Inferior parietal cortex (tissue), 1 donor: Measurements from ENCODE around the gene NEFH.

Experiments used
- DNase-seq: peaks from one replicate; pipeline ENCODE4 v3.0.0-alpha.2; 2016; ENCODE audit errors: extremely low spot score

The NEFH gene

DNA sequence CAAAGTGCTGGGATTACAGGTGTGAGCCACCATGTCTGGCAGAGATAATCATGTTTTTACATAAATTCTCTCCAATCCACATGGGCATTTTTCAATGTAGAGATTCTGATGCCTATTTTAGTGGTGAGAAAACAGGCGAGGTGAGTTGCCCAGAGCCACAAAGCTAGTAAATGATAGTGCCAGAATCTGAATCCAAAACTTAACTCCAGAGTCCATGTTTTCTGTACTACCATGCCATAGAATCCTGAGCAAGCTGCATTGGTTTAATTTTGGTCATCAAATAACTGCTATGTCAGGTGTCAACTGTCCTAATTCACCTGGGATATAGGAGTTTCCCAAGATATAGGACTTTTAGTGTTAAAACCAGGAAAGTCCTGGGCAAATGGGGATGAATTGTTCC lies 13.6 kb downstream of the NEFH start:
- DNase-seq: no peak

- no peak for DNase-seq
These were observed 19.8 kb downstream of the NEFH start for GRCh38 chr22:29499852-29500251.

- peak; percentile 49 for DNase-seq
These were observed 23.9 kb downstream of the NEFH start for GRCh38 chr22:29503811-29504372.

DNA sequence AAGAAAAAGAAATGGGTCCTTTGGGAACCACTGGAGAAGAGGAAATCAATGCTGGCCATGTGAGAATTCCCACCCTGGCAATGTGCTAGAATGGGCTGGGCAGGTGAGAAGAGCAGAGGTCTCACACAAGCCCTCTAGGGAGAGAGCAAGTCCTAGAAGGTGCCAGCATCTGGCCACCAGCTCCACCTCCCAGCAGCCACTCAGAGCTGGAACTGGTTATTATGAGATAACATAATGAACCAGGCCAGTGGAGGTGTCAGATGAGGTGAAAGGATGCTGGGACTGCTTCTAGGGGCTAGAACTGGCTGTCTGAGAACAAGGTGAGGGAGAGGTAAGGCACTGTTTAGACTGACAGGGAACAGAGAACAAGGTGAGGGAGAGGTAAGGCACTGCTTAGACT lies 29.3 kb downstream of the NEFH start:
- no peak for DNase-seq

GRCh38 chr22:29509815-29510214 lies 29.8 kb downstream of the NEFH start:
- DNase-seq: no peak

GRCh38 chr22:29510542-29510941 lies 30.5 kb downstream of the NEFH start:
- no peak for DNase-seq

DNA sequence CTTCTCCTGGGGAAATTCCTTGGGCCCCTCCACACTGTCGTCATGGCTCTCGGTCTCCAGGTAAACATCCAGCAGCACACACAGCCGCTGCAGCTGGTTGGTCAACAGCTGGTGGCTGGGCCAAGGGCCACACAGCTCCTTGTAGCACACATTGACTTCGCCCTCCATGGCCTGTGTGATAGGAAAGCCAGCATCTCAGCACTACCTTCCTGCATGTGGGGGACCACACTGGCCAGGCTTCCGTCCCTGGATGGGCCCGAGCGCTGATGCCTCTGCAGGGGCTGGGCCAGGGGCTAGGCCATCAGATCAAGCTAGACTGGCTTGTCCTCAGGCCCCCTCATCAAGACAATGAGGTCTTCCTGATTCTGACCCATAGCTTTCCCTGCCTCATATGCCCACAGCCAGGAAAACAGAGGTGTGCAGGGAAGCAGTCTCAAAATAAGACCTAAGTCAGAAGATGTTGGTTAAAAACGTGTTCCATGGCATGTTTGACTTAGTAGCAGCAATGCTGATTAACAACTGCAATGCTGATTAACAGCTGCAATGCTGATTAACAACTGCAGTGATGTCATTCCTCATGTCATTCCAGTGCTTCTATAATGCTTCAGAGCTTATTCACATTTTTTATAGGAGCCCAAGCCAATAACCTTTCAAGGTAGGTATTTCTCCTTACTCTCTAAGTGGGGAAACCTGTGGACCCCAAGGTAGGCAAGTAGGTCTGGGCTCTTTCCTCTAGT lies 31.3 kb downstream of the NEFH start:
- no peak for DNase-seq

DNA sequence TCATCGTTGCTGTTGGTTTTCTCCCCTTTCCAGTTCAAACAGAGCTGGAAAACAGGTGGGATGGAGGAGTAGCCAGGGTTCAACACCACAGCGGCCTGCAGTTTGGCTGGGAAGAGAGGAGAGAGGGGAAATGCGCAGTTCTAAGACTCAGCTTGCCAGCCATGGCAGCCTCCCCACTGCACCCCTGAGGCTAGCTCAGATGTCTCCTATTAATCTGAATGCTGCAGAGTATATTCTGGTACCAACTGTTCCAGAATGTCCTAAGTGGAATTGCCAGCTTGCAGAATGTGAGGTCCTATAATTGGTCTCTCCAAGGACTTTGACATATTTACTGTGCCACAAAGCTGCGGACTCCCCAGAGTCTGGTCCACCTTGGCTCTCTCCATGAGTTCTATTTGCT lies 32.0 kb downstream of the NEFH start:
- DNase-seq: no peak

GRCh38 chr22:29517215-29517908 lies 37.3 kb downstream of the NEFH start:
- no peak for DNase-seq

GRCh38 chr22:29518427-29518826 lies 38.4 kb downstream of the NEFH start:
- DNase-seq: no peak

GRCh38 chr22:29519996-29520395 lies 40.0 kb downstream of the NEFH start:
- no peak for DNase-seq

- DNase-seq: no peak
These were observed 40.8 kb downstream of the NEFH start for GRCh38 chr22:29520851-29521250.

- no peak for DNase-seq
These were observed 41.5 kb downstream of the NEFH start for GRCh38 chr22:29521526-29521925.

DNA sequence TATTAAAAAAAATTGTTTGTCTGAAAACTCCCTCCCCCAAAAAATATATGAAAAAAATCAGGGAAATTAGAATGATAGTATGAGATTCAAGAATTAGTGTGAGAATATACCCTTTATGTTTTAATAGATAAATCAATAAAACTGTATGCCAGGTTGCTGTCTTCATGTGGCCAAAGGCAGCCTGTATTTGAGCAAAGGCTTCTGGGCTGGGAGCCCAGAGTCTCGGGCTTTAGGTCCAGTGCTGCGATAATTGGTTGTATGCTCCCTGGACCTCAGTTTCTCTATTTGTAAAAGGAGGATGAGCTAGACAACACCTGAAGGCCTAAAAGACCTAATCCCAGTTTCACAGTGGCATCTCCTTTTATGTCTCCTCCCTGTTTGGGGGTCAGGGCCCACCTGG lies 43.7 kb downstream of the NEFH start:
- DNase-seq: no peak

GRCh38 chr22:29524442-29525191 lies 44.6 kb downstream of the NEFH start:
- no peak for DNase-seq

DNA sequence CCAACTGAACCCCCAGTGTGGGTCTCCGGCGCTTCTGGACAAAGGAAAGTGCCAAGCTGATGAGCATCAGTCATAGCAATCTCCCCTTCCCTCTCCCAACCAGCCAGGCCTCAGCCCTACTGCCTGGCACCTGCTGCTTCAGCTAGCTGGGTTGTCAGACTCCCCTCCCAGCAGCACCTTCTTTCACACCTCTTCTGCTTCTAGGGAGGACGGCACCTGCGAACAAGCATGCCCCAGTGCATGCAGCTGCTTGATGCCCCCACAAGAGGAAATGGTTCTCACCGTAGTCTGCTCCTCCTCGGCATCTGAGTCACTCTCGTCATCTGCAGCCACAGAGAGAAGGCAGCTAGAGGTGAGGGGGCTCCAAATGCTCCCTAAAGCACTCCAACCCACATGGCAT lies 48.1 kb downstream of the NEFH start:
- DNase-seq: no peak

DNA sequence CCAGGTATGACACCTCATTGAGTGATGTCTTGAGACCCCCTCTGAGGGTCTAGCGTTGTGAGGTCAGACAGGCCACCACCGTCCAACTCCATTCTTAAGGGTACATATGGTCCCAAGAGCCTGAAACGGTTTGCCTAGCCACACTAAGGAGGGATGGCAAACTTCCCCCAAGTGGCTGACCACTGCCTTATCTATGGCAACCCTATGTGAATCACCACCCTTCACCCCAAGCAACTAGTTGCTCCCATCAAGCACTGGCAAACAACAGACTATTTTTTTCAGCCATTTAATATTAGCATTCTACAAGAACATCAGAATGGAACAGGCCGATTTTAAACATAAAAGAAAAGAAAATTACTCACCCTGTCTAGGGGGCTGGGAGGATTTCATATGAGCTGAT lies 50.7 kb downstream of the NEFH start:
- DNase-seq: no peak

DNA sequence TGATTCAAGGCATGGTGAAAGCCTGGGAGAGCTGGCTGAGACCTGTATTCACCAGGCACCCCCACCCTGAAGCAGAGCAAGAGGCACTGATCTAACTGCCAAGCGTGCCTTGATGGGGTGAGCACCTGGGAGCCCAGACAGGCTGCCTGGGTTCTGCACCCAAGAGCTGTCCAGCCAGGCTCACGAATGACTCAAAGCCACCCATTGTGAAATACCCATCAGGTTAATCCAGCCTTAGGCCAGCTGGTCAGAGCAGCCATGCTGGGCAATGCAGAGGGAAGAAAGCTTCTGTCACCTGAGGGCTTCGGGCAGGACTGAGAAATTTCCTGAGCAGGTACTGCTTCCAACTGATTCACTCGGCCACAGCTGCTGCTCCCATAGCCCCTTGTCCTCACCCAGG lies 51.4 kb downstream of the NEFH start:
- DNase-seq: no peak

DNA sequence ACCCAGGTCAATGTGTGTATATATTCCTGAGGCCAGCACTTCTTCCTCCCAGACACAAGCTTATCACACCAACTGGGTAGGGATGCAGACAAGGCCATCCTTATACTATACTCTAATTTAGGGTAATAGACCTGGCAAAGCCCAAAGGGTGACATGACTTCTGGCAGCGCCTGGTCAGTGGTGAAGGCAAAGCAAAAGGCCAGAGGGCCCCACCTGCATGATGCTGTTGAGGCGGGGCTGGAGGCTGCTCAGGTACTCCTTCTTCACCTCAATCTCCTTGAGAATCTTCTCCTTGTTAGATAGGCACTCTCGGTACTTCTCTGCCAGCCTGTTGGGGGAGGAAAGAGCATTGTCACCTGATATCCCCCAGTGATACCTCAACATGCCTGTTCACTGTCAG lies 56.4 kb downstream of the NEFH start:
- no peak for DNase-seq

GRCh38 chr22:29539105-29539504 lies 59.1 kb downstream of the NEFH start:
- no peak for DNase-seq
